SK-N-SH (cell line): Measurements from ENCODE around the gene PCBP4. TPM values are rescaled to one million over a fixed set of nuclear protein-coding genes. Genes with fewer than 3 reads are reported as not detected.
A peak's percentile ranks its signal among the peaks of the same experiment; 100 is the strongest.

Experiments
- CTCF ChIA-PET: fragments of 300-600, 350-600 bp; formaldehyde crosslinking; extraction: SDS; loops from one replicate; lab custom pipeline; 2021; lab: Yijun Ruan, JAX
- POLR2A ChIA-PET: fragments of 350-600 bp; sonication (Branson Sonifier 250); formaldehyde crosslinking; extraction: SDS; loops from one replicate; lab custom pipeline; 2020; ENCODE audit warnings: antibody characterized with exemption, inconsistent platforms; lab: Yijun Ruan, JAX
- DNase-seq: peaks from one replicate; pipeline ENCODE4 v3.0.0; 2012
- H2AFZ ChIP-seq: fragments of 200-600 bp; sonication (generic); 2 replicates; pipeline ENCODE4 v1.8.1; 2016; ENCODE audit warnings: antibody characterized with exemption, mild to moderate bottlenecking, low read depth
- H3F3A ChIP-seq: fragments of 200-600 bp; sonication (generic); replicated peaks from 2 replicates; pipeline ENCODE3; 2016; ENCODE audit warnings: antibody characterized with exemption, mild to moderate bottlenecking; ENCODE audit not compliant: insufficient read depth
- H3K27ac ChIP-seq, 2 experiments: fragments of 200-500 bp in 1 of 2; fragments of 200-600 bp in 1 of 2; sonication (Bioruptor generic) in 1 of 2; sonication (generic), shearing (Covaris generic) in 1 of 2; 2 replicates each; pipeline versions ENCODE4 v1.5.1 to v1.6.1; 2014 to 2016; ENCODE audit warnings: low read depth in 2 of 2, inconsistent platforms in 1 of 2, low read length in 1 of 2, mild to moderate bottlenecking in 1 of 2, mixed read lengths in 1 of 2
- H3K27me3 ChIP-seq: fragments of 200-600 bp; sonication (generic), shearing (Covaris generic); 2 replicates; pipeline ENCODE4 v1.6.1; 2016; ENCODE audit warnings: mixed run types; ENCODE audit not compliant: insufficient read depth
- H3K36me3 ChIP-seq, 2 experiments: fragments of 200-500 bp in 1 of 2; fragments of 200-600 bp in 1 of 2; sonication (Bioruptor generic) in 1 of 2; sonication (generic) in 1 of 2; replicated peaks in 1 of 2; 2 replicates each; pipeline versions ENCODE3 to v1.5.1; 2014 to 2016; ENCODE audit warnings: low read length in 1 of 2, mild to moderate bottlenecking in 1 of 2; ENCODE audit not compliant: insufficient read depth in 2 of 2, control insufficient read depth in 1 of 2
- H3K4me1 ChIP-seq, 2 experiments: fragments of 200-500 bp in 1 of 2; fragments of 200-600 bp in 1 of 2; sonication (Bioruptor generic) in 1 of 2; sonication (generic), shearing (Covaris generic) in 1 of 2; 2 replicates each; pipeline versions ENCODE4 v1.5.1 to v1.6.1; 2014 to 2016; ENCODE audit warnings: low read depth in 1 of 2, low read length in 1 of 2, mixed run types in 1 of 2; ENCODE audit not compliant: insufficient read depth in 2 of 2, control insufficient read depth in 1 of 2
- H3K4me2 ChIP-seq: fragments of 200-600 bp; sonication (generic), shearing (Covaris generic); 2 replicates; pipeline ENCODE4 v1.6.1; 2017; ENCODE audit warnings: mixed run types
- H3K4me3 ChIP-seq, 2 experiments: fragments of 200-500 bp in 1 of 2; fragments of 200-600 bp in 1 of 2; sonication (Bioruptor generic) in 1 of 2; sonication (generic), shearing (Covaris generic) in 1 of 2; 2 replicates each; pipeline versions ENCODE4 v1.5.1 to v1.8.1; 2014 to 2016; ENCODE audit warnings: low read depth in 2 of 2, inconsistent platforms in 1 of 2, low read length in 1 of 2, mild to moderate bottlenecking in 1 of 2, mixed read lengths in 1 of 2, moderate library complexity in 1 of 2
- H3K79me2 ChIP-seq: fragments of 200-600 bp; sonication (generic); 2 replicates; pipeline ENCODE4 v1.8.1; 2017; ENCODE audit warnings: mild to moderate bottlenecking; ENCODE audit not compliant: insufficient read depth
- H3K9ac ChIP-seq: fragments of 200-600 bp; sonication (generic); 2 replicates; pipeline ENCODE4 v1.6.1; 2017; ENCODE audit warnings: mixed run types
- H3K9me2 ChIP-seq: fragments of 200-600 bp; sonication (generic); 2 replicates; pipeline ENCODE4 v1.6.1; 2017; ENCODE audit warnings: mixed run types
- H3K9me3 ChIP-seq: fragments of 200-600 bp; sonication (generic); 2 replicates; pipeline ENCODE4 v1.6.1; 2017; ENCODE audit warnings: mixed run types, mild to moderate bottlenecking, moderate library complexity
- H4K20me1 ChIP-seq: fragments of 200-600 bp; sonication (generic); 2 replicates; pipeline ENCODE4 v1.6.1; 2017; ENCODE audit warnings: mild to moderate bottlenecking, mixed run types; ENCODE audit not compliant: insufficient read depth
- CHD2 ChIP-seq: fragments of 150-350 bp; IDR thresholded peaks from 2 replicates; pipeline ENCODE4 v1.6.1; 2018; ENCODE audit warnings: low read length; ENCODE audit not compliant: partially characterized antibody
- CTCF ChIP-seq: fragments of 200-600 bp; sonication (generic); IDR thresholded peaks from 2 replicates; pipeline ENCODE4 v1.6.1; 2017; ENCODE audit warnings: antibody characterized with exemption, mild to moderate bottlenecking, moderate library complexity
- EZH2phosphoT487 ChIP-seq: fragments of 200-600 bp; sonication (generic); IDR thresholded peaks from 2 replicates; pipeline ENCODE4 v1.6.1; 2017; ENCODE audit warnings: low read depth, mixed run types, mild to moderate bottlenecking, antibody characterized with exemption, moderate library complexity, borderline replicate concordance
- FOXJ3 ChIP-seq: sonication (generic); formaldehyde crosslinking; IDR thresholded peaks from 2 replicates; pipeline ENCODE4 v1.5.1; 2020; ENCODE audit warnings: mild to moderate bottlenecking, missing genetic modification reagents
- MEF2A ChIP-seq: IDR thresholded peaks from 2 replicates; pipeline ENCODE4 v1.4.0; 2012; ENCODE audit warnings: low read depth, borderline replicate concordance
- NFIC ChIP-seq: IDR thresholded peaks from 2 replicates; pipeline ENCODE4 v1.4.0; 2012; ENCODE audit warnings: borderline replicate concordance
- RCOR1 ChIP-seq: fragments of 150-350 bp; IDR thresholded peaks from 2 replicates; pipeline ENCODE4 v1.6.1; 2017; ENCODE audit warnings: antibody characterized with exemption, low read length
- RFX5 ChIP-seq: IDR thresholded peaks from 2 replicates; pipeline ENCODE4 v1.6.1; 2012; ENCODE audit warnings: mild to moderate bottlenecking, improper control_type of control experiment, low read length
- SIN3A ChIP-seq: IDR thresholded peaks from 2 replicates; pipeline ENCODE4 v1.6.1; 2012; ENCODE audit warnings: low read depth, mild to moderate bottlenecking, low read length, moderate library complexity, borderline replicate concordance
- TEAD4 ChIP-seq: IDR thresholded peaks from 2 replicates; pipeline ENCODE4 v1.4.0; 2012; ENCODE audit warnings: mild to moderate bottlenecking, borderline replicate concordance; ENCODE audit not compliant: insufficient read depth
- YY1 ChIP-seq: IDR thresholded peaks from 2 replicates; pipeline ENCODE4 v1.4.0; 2012; ENCODE audit warnings: low read depth, mild to moderate bottlenecking
- WGBS: methylation state at CpG from one replicate; pipeline ENCODE4 v1.1.6; 2017; ENCODE audit warnings: low lambda C conversion rate; 5-methylcytosine and 5-hydroxymethylcytosine counted together
- polyA plus RNA-seq, 3 experiments: library from polyadenylated mRNA; depleted of rRNA; stranded (reverse); fragments of >200 nt; gene quantifications; 2 replicates each; pipeline ENCODE4 v1.2.3, GENCODE V29; 2012
- TF ChIP-seq, protein P1 (sequence below): fragments of 150-350 bp; IDR thresholded peaks from 2 replicates; pipeline ENCODE4 v1.6.1; 2017; ENCODE audit warnings: antibody characterized with exemption, low read length, low read depth, borderline replicate concordance
- TF ChIP-seq, protein P2 (sequence below): fragments of 150-350 bp; IDR thresholded peaks from 2 replicates; pipeline ENCODE4 v1.6.1; 2016; ENCODE audit warnings: mild to moderate bottlenecking, low read depth, low read length

PCBP4 gene
- polyA plus RNA-seq, 1 of the 3 experiments (the other 2 are of a cell fraction), result 97.4 TPM

GRCh38 chr3:51966486-51966885 is 768 bp downstream of the PCBP4 start:
- 100% methylated on average over 3 of the region's 5 CpGs for WGBS
- Histone ChIP-seq H3K9me2 (no peaks in the 10 kb centered on the region), H3K4me2 (peak overlapping the region; percentile 99), H3K4me3 (peak overlapping the region; percentile 76 to 79), H3K9ac (peak overlapping the region; percentile 79), H3K36me3 (peaks cover 0 to 1% of the 10 kb centered on the region in 2 experiments), H3K9me3 (no peaks in the 10 kb centered on the region), H4K20me1 (0 out of 2 replicates have a peak, but pooled peaks cover 4% of the 10 kb centered on the region), H3K4me1 (peaks cover 4 to 66% of the 10 kb centered on the region in 2 experiments; a peak in 2 of 4 replicates), H2AFZ (no peak overlapping the region), H3F3A (peaks cover 12% of the 10 kb centered on the region), H3K79me2 (peaks cover 39% of the 10 kb centered on the region), H3K27me3 (no peaks in the 10 kb centered on the region), H3K27ac (peak overlapping the region in 1 of 2 experiments; percentile 74; a peak in 3 of 4 replicates)
- DNase-seq, result no peak
- POLR2A ChIA-PET, result interaction anchor here (3.9 kb wide), 1 partner anchor 24 kb away, joined by 19 read pairs; the partner anchor contains the start of genes PARP3 and RRP9
- TF ChIP-seq RCOR1 (no peak), RFX5 (no peak), CHD2 (no peak), FOXJ3 (CRISPR knock-in tag) (no peak), YY1 (no peak), SIN3A (no peak), CTCF (no peak), MEF2A (no peak), NFIC (no peak), EZH2phosphoT487 (no peak), TEAD4 (no peak)
- TF ChIP-seq, protein P1, sequence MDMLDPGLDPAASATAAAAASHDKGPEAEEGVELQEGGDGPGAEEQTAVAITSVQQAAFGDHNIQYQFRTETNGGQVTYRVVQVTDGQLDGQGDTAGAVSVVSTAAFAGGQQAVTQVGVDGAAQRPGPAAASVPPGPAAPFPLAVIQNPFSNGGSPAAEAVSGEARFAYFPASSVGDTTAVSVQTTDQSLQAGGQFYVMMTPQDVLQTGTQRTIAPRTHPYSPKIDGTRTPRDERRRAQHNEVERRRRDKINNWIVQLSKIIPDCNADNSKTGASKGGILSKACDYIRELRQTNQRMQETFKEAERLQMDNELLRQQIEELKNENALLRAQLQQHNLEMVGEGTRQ, result no peak
- TF ChIP-seq, protein P2, sequence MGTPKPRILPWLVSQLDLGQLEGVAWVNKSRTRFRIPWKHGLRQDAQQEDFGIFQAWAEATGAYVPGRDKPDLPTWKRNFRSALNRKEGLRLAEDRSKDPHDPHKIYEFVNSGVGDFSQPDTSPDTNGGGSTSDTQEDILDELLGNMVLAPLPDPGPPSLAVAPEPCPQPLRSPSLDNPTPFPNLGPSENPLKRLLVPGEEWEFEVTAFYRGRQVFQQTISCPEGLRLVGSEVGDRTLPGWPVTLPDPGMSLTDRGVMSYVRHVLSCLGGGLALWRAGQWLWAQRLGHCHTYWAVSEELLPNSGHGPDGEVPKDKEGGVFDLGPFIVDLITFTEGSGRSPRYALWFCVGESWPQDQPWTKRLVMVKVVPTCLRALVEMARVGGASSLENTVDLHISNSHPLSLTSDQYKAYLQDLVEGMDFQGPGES, result no peak
- CTCF ChIA-PET, result interaction anchor here (1.0 to 10.7 kb wide), 5 partner anchors 7 to 36 kb away, joined by 3 to 84 read pairs (median 10); partner anchors contain the start of genes ABHD14A, ABHD14B, GPR62 and PARP3
